Hypothalamus (tissue), 51 donors: ENCODE data around the gene CLCN5.
"Not testable (repeated sequence)": the region's sequence is repeated elsewhere in the genome, so short reads cannot be mapped to it uniquely, and the experiment has no call there.

ENCODE experiments used
- DNase-seq, 51 donors: peaks; one replicate each; lab custom pipeline; 2025; lab: John Stamatoyannopoulos, UW

Gene CLCN5

GRCh38 chrX:49993661-49994060 lies 71.3 kb downstream of the CLCN5 start:
- no peak for DNase-seq

GRCh38 chrX:49995107-49995731 lies 72.8 kb downstream of the CLCN5 start:
- DNase-seq = no peak

GRCh38 chrX:49995795-49996455 lies 73.5 kb downstream of the CLCN5 start:
- no peak for DNase-seq

- DNase-seq = no peak
These were observed 74.1 kb downstream of the CLCN5 start for GRCh38 chrX:49996474-49996873.

- DNase-seq = no peak
These were observed 76.7 kb downstream of the CLCN5 start for GRCh38 chrX:49999087-49999486.

- no peak for DNase-seq
These were observed 78.6 kb downstream of the CLCN5 start for GRCh38 chrX:50000937-50001542.

- no peak for DNase-seq
These were observed 79.8 kb downstream of the CLCN5 start for GRCh38 chrX:50002067-50002714.

GRCh38 chrX:50003467-50003866 lies 81.1 kb downstream of the CLCN5 start:
- DNase-seq = no peak

GRCh38 chrX:50003927-50004326 lies 81.5 kb downstream of the CLCN5 start:
- DNase-seq = no peak

- not testable (repeated sequence) for DNase-seq
These were observed 103.2 kb downstream of the CLCN5 start for GRCh38 chrX:50025591-50025990.

- no peak for DNase-seq
These were observed 112.7 kb downstream of the CLCN5 start for GRCh38 chrX:50035126-50035525.

- no peak for DNase-seq
These were observed 114.0 kb downstream of the CLCN5 start for GRCh38 chrX:50036426-50036825.

- no peak for DNase-seq
These were observed 123.4 kb downstream of the CLCN5 start for GRCh38 chrX:50045823-50046222.

- DNase-seq = no peak
These were observed 126.8 kb downstream of the CLCN5 start for GRCh38 chrX:50049228-50049627.

GRCh38 chrX:50054147-50054546 lies 131.8 kb downstream of the CLCN5 start:
- DNase-seq = no peak

GRCh38 chrX:50066318-50066937 lies 144.0 kb downstream of the CLCN5 start:
- DNase-seq = no peak

- DNase-seq = peak in 35 of 51 donors; percentile 0 to 53 (median 13)
These were observed 145.3 kb downstream of the CLCN5 start for GRCh38 chrX:50067435-50068284.

- DNase-seq = no peak
These were observed 145.8 kb downstream of the CLCN5 start for GRCh38 chrX:50068285-50068563.

GRCh38 chrX:50068893-50069292 lies 146.5 kb downstream of the CLCN5 start:
- DNase-seq = no peak

- no peak for DNase-seq
These were observed 149.1 kb downstream of the CLCN5 start for GRCh38 chrX:50071494-50071893.

- no peak for DNase-seq
These were observed 149.7 kb downstream of the CLCN5 start for GRCh38 chrX:50072110-50072509.
